MCF 10A (cell line): Measurements from ENCODE around the gene MKNK2. TPM values are rescaled to one million over a fixed set of nuclear protein-coding genes. Genes with fewer than 3 reads are reported as not detected.

Source experiments
- BruUV-seq: library from RNA; stranded (reverse); fragments of 400-500 nt; replicated peaks from 2 replicates; lab custom pipeline; 2021; lab: Mats Ljungman, UMichigan
- CTCF ChIA-PET: fragments of 300-600 bp; sonication (Branson Sonifier 250); formaldehyde crosslinking; extraction: SDS; loops from one replicate; lab custom pipeline; 2021; ENCODE audit warnings: antibody characterized with exemption, inconsistent platforms; lab: Yijun Ruan, JAX
- POLR2A ChIA-PET: fragments of 300-600, 350-650 bp; sonication (Branson Sonifier 250); formaldehyde crosslinking; extraction: SDS; loops from one replicate; lab custom pipeline; 2020; ENCODE audit warnings: antibody characterized with exemption, inconsistent platforms; lab: Yijun Ruan, JAX
- DNase-seq: peaks from one replicate; pipeline ENCODE4 v3.0.0-alpha.2; 2018; ENCODE audit not compliant: unreplicated experiment
- H3K27ac Mint-ChIP-seq: one replicate; pipeline ENCODE4 v1.8.0; 2022; ENCODE audit warnings: mild to moderate bottlenecking, low read depth, mixed read lengths; ENCODE audit not compliant: unreplicated experiment
- H3K27me3 Mint-ChIP-seq: one replicate; pipeline ENCODE4 v1.8.0; 2022; ENCODE audit warnings: mixed read lengths; ENCODE audit not compliant: insufficient read depth, unreplicated experiment
- H3K36me3 Mint-ChIP-seq: one replicate; pipeline ENCODE4 v1.8.0; 2022; ENCODE audit warnings: mild to moderate bottlenecking, moderate library complexity, mixed read lengths; ENCODE audit not compliant: insufficient read depth, unreplicated experiment
- H3K4me1 Mint-ChIP-seq: one replicate; pipeline ENCODE4 v1.8.0; 2022; ENCODE audit warnings: mixed read lengths; ENCODE audit not compliant: insufficient read depth, unreplicated experiment
- H3K4me3 Mint-ChIP-seq: one replicate; pipeline ENCODE4 v1.8.0; 2022; ENCODE audit warnings: mild to moderate bottlenecking, moderate library complexity, mixed read lengths; ENCODE audit not compliant: unreplicated experiment
- H3K9me3 Mint-ChIP-seq: one replicate; pipeline ENCODE4 v1.8.0; 2022; ENCODE audit warnings: mixed read lengths; ENCODE audit not compliant: unreplicated experiment
- CTCF ChIP-seq: fragments of 200-600 bp; IDR thresholded peaks from one replicate; pipeline ENCODE4 v1.8.0; 2022; ENCODE audit warnings: antibody characterized with exemption, mild to moderate bottlenecking; ENCODE audit not compliant: unreplicated experiment
- intact Hi-C: fragments of 100-400 bp; cut with micrococcal nuclease; formaldehyde crosslinking; loops from 2 replicates; pipeline ENCODE4 v1.14.1; 2022
- total RNA-seq: library from RNA; stranded (reverse); gene quantifications from 2 replicates; pipeline ENCODE4 v1.2.3, GENCODE V29; 2022

Gene MKNK2
- total RNA-seq, 1 experiment from 2014 or later = 146 TPM

- peak overlapping the region; percentile 73 for H3K4me3 Mint-ChIP-seq
- ChIA-PET POLR2A (interaction anchor here (0.6 to 3.5 kb wide), 18 partner anchors 8 to 784 kb away, joined by 3 to 49 read pairs (median 6); partner anchors contain the start of genes FAM174C and MKNK2), CTCF (interaction anchor here (0.6 to 1.3 kb wide), 2 partner anchors 40 to 1417 kb away, joined by 4 to 6 read pairs; no protein-coding TSS in a partner anchor)
- TF ChIP-seq CTCF = no peak
- no peaks in the 10 kb centered on the region for H3K9me3 Mint-ChIP-seq
- peak; percentile 97 for DNase-seq
- H3K27me3 Mint-ChIP-seq = no peaks in the 10 kb centered on the region
- intact Hi-C loops = no loop called here
- H3K27ac Mint-ChIP-seq = peak overlapping the region; percentile 95
- H3K4me1 Mint-ChIP-seq = peaks cover 19% of the 10 kb centered on the region
- H3K36me3 Mint-ChIP-seq = no peaks in the 10 kb centered on the region
- BruUV-seq = TSS peak; percentile 53
Observed at GRCh38 chr19:2059422-2060201, 8.6 kb upstream of the MKNK2 start.

- Mint-ChIP-seq H3K9me3 (no peaks in the 10 kb centered on the region), H3K27me3 (no peaks in the 10 kb centered on the region), H3K27ac (peak overlapping the region; percentile 95), H3K36me3 (no peaks in the 10 kb centered on the region), H3K4me1 (peaks cover 21% of the 10 kb centered on the region), H3K4me3 (peak overlapping the region; percentile 50)
- intact Hi-C loops = no loop called here
- no peak for DNase-seq
- ChIA-PET CTCF (interaction anchor here (0.6 to 1.1 kb wide), 3 partner anchors 11 to 1418 kb away, joined by 4 to 9 read pairs (median 5); no protein-coding TSS in a partner anchor), POLR2A (interaction anchor here (0.9 to 3.5 kb wide), 12 partner anchors 7 to 32 kb away, joined by 3 to 49 read pairs (median 8); partner anchors contain the start of gene MKNK2)
- no TSS peak for BruUV-seq
- TF ChIP-seq CTCF = no peak
Observed at GRCh38 chr19:2058570-2059421, 7.8 kb upstream of the MKNK2 start.

GRCh38 chr19:2057484-2058469 lies 6.7 kb upstream of the MKNK2 start:
- peak overlapping the region; percentile 91 for H3K27ac Mint-ChIP-seq
- CTCF ChIA-PET = interaction anchor here (1.1 kb wide), 2 partner anchors 12 to 38 kb away, joined by 3 to 9 read pairs; no protein-coding TSS in a partner anchor
- BruUV-seq = no TSS peak
- POLR2A ChIA-PET = interaction anchor here (0.9 to 1.5 kb wide), 2 partner anchors 8 to 26 kb away, joined by 3 to 5 read pairs; no protein-coding TSS in a partner anchor
- no peaks in the 10 kb centered on the region for H3K36me3 Mint-ChIP-seq
- peaks cover 20% of the 10 kb centered on the region for H3K4me1 Mint-ChIP-seq
- TF ChIP-seq CTCF = no peak
- H3K9me3 Mint-ChIP-seq = no peaks in the 10 kb centered on the region
- H3K4me3 Mint-ChIP-seq = no peak overlapping the region
- no peaks in the 10 kb centered on the region for H3K27me3 Mint-ChIP-seq
- DNase-seq = no peak
- intact Hi-C loops = no loop called here
